Measurements from ENCODE around the gene TLX2. TPM values are rescaled to one million over a fixed set of nuclear protein-coding genes. Genes with fewer than 3 reads are reported as not detected.

TLX2 gene
- total and polyA plus RNA-seq, 2 of the 13 experiments (the other 11 are each of a cell fraction or from before 2014, with no cell fraction given): 0.05 to 0.20 TPM

GRCh38 chr2:74488643-74489481, 25.4 kb upstream of the TLX2 start (continued):
- TF ChIP-seq, protein P1, sequence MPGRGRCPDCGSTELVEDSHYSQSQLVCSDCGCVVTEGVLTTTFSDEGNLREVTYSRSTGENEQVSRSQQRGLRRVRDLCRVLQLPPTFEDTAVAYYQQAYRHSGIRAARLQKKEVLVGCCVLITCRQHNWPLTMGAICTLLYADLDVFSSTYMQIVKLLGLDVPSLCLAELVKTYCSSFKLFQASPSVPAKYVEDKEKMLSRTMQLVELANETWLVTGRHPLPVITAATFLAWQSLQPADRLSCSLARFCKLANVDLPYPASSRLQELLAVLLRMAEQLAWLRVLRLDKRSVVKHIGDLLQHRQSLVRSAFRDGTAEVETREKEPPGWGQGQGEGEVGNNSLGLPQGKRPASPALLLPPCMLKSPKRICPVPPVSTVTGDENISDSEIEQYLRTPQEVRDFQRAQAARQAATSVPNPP (CRISPR knock-in tag; IDR thresholded peaks at IDR 0.05): peak; percentile 89
- TF ChIP-seq ZNF121 (CRISPR knock-in tag; IDR thresholded peaks at IDR 0.05): peak; percentile 96
- TF ChIP-seq ZNF710 (CRISPR knock-in tag; IDR thresholded peaks at IDR 0.05; ENCODE audit: borderline replicate concordance): peak; percentile 76; the same call in 1 of the 2 replicates
- TF ChIP-seq, protein P2, sequence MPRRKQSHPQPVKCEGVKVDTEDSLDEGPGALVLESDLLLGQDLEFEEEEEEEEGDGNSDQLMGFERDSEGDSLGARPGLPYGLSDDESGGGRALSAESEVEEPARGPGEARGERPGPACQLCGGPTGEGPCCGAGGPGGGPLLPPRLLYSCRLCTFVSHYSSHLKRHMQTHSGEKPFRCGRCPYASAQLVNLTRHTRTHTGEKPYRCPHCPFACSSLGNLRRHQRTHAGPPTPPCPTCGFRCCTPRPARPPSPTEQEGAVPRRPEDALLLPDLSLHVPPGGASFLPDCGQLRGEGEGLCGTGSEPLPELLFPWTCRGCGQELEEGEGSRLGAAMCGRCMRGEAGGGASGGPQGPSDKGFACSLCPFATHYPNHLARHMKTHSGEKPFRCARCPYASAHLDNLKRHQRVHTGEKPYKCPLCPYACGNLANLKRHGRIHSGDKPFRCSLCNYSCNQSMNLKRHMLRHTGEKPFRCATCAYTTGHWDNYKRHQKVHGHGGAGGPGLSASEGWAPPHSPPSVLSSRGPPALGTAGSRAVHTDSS (CRISPR knock-in tag; conservative IDR thresholded peaks at IDR 0.05): no peak
- TF ChIP-seq, protein P3, sequence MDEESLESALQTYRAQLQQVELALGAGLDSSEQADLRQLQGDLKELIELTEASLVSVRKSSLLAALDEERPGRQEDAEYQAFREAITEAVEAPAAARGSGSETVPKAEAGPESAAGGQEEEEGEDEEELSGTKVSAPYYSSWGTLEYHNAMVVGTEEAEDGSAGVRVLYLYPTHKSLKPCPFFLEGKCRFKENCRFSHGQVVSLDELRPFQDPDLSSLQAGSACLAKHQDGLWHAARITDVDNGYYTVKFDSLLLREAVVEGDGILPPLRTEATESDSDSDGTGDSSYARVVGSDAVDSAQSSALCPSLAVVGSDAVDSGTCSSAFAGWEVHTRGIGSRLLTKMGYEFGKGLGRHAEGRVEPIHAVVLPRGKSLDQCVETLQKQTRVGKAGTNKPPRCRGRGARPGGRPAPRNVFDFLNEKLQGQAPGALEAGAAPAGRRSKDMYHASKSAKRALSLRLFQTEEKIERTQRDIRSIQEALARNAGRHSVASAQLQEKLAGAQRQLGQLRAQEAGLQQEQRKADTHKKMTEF (CRISPR knock-in tag; IDR thresholded peaks at IDR 0.05): peak; percentile 87
- TF ChIP-seq, protein P4, sequence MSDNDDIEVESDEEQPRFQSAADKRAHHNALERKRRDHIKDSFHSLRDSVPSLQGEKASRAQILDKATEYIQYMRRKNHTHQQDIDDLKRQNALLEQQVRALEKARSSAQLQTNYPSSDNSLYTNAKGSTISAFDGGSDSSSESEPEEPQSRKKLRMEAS (IDR thresholded peaks at IDR 0.05): peak; percentile 80
- peak; percentile 76; the same call in 1 of the 2 replicates for TF ChIP-seq HMG20B (CRISPR knock-in tag; conservative IDR thresholded peaks at IDR 0.05)
- TF ChIP-seq TFAP4 (IDR thresholded peaks at IDR 0.05; ENCODE audit: borderline replicate concordance, low read depth): no peak; the same call in 1 of the 2 replicates
- peak; percentile 28; the same call in 1 of the 2 replicates for TF ChIP-seq SP5 (CRISPR knock-in tag; IDR thresholded peaks at IDR 0.05; ENCODE audit: borderline replicate concordance, low read depth)
- TF ChIP-seq ZMYM3 (CRISPR knock-in tag; IDR thresholded peaks at IDR 0.05): peak; percentile 72
- TF ChIP-seq ZSCAN25 (CRISPR knock-in tag; IDR thresholded peaks at IDR 0.05): peak; percentile 79
- peak; percentile 81; the same call in 1 of the 2 replicates for TF ChIP-seq GATA4 (IDR thresholded peaks at IDR 0.05; ENCODE audit: borderline replicate concordance, low read depth)
- TF ChIP-seq SAP130 (CRISPR knock-in tag; IDR thresholded peaks at IDR 0.05; ENCODE audit: low read depth): peak; percentile 62
- peak; percentile 57; the same call in 1 of the 2 replicates for TF ChIP-seq SIX1 (CRISPR knock-in tag; IDR thresholded peaks at IDR 0.05; ENCODE audit: borderline replicate concordance)
- no peak for TF ChIP-seq PAX8 (CRISPR knock-in tag; IDR thresholded peaks at IDR 0.05; ENCODE audit: borderline replicate concordance)
- 0 out of 2 replicates have a peak, but pooled peaks have one; percentile 65 for TF ChIP-seq ZNF136 (CRISPR knock-in tag; IDR thresholded peaks at IDR 0.05; ENCODE audit: low read depth)
- TF ChIP-seq ZNF891 (CRISPR knock-in tag; IDR thresholded peaks at IDR 0.05): no peak
- TF ChIP-seq GABPB1 (CRISPR knock-in tag; IDR thresholded peaks at IDR 0.05): no peak; the same call in 1 of the 2 replicates
- peak; percentile 59 for TF ChIP-seq IRF2 (CRISPR knock-in tag; IDR thresholded peaks at IDR 0.05)
- no peak for TF ChIP-seq ZNF18 (CRISPR knock-in tag; IDR thresholded peaks at IDR 0.05; ENCODE audit: insufficient replicate concordance)

All from HepG2 (cell line).